ENCODE results near the gene TAGLN3.

TAGLN3 gene

DNA sequence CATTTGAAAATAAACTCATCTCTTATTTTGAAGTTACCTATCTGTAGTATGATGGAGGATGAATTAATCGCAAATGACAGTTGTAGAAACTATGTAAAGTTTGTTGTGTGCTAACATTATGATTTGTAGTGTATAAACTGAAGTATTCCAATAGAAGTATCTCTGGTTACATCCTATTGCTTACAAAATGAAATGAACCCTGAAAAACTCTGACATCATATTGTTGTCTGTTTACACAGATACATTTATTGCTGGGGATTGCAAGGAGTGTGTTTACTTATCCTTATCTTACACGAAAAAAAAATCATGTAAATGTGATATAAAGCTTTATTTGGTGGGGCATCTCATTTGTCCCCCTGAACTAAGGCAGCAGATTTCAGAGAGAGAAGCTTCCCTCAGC lies 22.5 kb upstream of the TAGLN3 start:
- H3K36me3 ChIP-seq (ENCODE audit: control insufficient read depth in 2 of 2, insufficient read depth in 1 of 2, low read length in 2 of 2), result no peaks in the 10 kb centered on the region
- CTCF ChIA-PET, result interaction anchor here (0.8 kb wide), 1 partner anchor 67 kb away, joined by 6 read pairs; no protein-coding TSS in a partner anchor
- H3K27ac ChIP-seq (ENCODE audit: extremely low read depth, low read depth, low read length), result no peak overlapping the region
- H3K9me3 ChIP-seq (ENCODE audit: control insufficient read depth, insufficient read depth, low read depth, low read length), result no peaks in the 10 kb centered on the region
- no peaks in the 10 kb centered on the region for H3K4me1 ChIP-seq (ENCODE audit: control insufficient read depth, insufficient read depth, low read length)
- POLR2A ChIA-PET, result no interaction called here
- H3K4me3 ChIP-seq (ENCODE audit: low read depth, low read length), result no peak overlapping the region
- TF ChIP-seq ZBTB17 (tag by site-specific recombination; IDR thresholded peaks at IDR 0.05) (peak; percentile 25; the same call in 1 of the 2 replicates), ZNF112 (tag by site-specific recombination; IDR thresholded peaks at IDR 0.05) (no peak), ZNF660 (tag by site-specific recombination; IDR thresholded peaks at IDR 0.05) (no peak), ZNF791 (tag by site-specific recombination; IDR thresholded peaks at IDR 0.05) (no peak), ZNF19 (tag by site-specific recombination; IDR thresholded peaks at IDR 0.05; ENCODE audit: low read depth) (no peak), HOXC10 (CRISPR knock-in tag; IDR thresholded peaks at IDR 0.05) (no peak), ZNF324 (tag by site-specific recombination; IDR thresholded peaks at IDR 0.05) (no peak), KLF8 (tag by site-specific recombination; IDR thresholded peaks at IDR 0.05) (no peak), ZEB2 (tag by site-specific recombination; IDR thresholded peaks at IDR 0.05) (peak; percentile 55), ZNF350 (tag by site-specific recombination; IDR thresholded peaks at IDR 0.05) (no peak), ZNF202 (tag by site-specific recombination; IDR thresholded peaks at IDR 0.05; ENCODE audit: borderline replicate concordance) (no peak), ZNF544 (tag by site-specific recombination; IDR thresholded peaks at IDR 0.05) (no peak), ZNF211 (tag by site-specific recombination; IDR thresholded peaks at IDR 0.05; ENCODE audit: low read depth) (no peak), ZNF629 (tag by site-specific recombination; IDR thresholded peaks at IDR 0.05) (peak; percentile 48; the same call in 1 of the 2 replicates), IKZF3 (tag by site-specific recombination; IDR thresholded peaks at IDR 0.05) (0 out of 2 replicates have a peak, but pooled peaks have one; percentile 34), ZNF521 (tag by site-specific recombination; IDR thresholded peaks at IDR 0.05) (no peak), ZNF266 (tag by site-specific recombination; IDR thresholded peaks at IDR 0.05; ENCODE audit: low read depth) (no peak), KLF7 (tag by site-specific recombination; IDR thresholded peaks at IDR 0.05; ENCODE audit: borderline replicate concordance) (no peak), ZBTB20 (tag by site-specific recombination; IDR thresholded peaks at IDR 0.05) (no peak), ZNF624 (tag by site-specific recombination; IDR thresholded peaks at IDR 0.05) (no peak), OVOL3 (tag by site-specific recombination; IDR thresholded peaks at IDR 0.05) (no peak), ZNF311 (tag by site-specific recombination; IDR thresholded peaks at IDR 0.05; ENCODE audit: borderline replicate concordance) (no peak), ZNF747 (tag by site-specific recombination; IDR thresholded peaks at IDR 0.05) (no peak), ZNF174 (tag by site-specific recombination; IDR thresholded peaks at IDR 0.05) (no peak), EGR2 (tag by site-specific recombination; IDR thresholded peaks at IDR 0.05; ENCODE audit: low read depth) (no peak)
- TF ChIP-seq, protein P1, sequence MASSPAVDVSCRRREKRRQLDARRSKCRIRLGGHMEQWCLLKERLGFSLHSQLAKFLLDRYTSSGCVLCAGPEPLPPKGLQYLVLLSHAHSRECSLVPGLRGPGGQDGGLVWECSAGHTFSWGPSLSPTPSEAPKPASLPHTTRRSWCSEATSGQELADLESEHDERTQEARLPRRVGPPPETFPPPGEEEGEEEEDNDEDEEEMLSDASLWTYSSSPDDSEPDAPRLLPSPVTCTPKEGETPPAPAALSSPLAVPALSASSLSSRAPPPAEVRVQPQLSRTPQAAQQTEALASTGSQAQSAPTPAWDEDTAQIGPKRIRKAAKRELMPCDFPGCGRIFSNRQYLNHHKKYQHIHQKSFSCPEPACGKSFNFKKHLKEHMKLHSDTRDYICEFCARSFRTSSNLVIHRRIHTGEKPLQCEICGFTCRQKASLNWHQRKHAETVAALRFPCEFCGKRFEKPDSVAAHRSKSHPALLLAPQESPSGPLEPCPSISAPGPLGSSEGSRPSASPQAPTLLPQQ (tag by site-specific recombination; IDR thresholded peaks at IDR 0.05), result peak; percentile 38; the same call in 1 of the 2 replicates
- TF ChIP-seq, protein P2, sequence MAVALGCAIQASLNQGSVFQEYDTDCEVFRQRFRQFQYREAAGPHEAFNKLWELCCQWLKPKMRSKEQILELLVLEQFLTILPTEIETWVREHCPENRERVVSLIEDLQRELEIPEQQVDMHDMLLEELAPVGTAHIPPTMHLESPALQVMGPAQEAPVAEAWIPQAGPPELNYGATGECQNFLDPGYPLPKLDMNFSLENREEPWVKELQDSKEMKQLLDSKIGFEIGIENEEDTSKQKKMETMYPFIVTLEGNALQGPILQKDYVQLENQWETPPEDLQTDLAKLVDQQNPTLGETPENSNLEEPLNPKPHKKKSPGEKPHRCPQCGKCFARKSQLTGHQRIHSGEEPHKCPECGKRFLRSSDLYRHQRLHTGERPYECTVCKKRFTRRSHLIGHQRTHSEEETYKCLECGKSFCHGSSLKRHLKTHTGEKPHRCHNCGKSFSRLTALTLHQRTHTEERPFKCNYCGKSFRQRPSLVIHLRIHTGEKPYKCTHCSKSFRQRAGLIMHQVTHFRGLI (tag by site-specific recombination; IDR thresholded peaks at IDR 0.05), result no peak
- TF ChIP-seq, protein P3, sequence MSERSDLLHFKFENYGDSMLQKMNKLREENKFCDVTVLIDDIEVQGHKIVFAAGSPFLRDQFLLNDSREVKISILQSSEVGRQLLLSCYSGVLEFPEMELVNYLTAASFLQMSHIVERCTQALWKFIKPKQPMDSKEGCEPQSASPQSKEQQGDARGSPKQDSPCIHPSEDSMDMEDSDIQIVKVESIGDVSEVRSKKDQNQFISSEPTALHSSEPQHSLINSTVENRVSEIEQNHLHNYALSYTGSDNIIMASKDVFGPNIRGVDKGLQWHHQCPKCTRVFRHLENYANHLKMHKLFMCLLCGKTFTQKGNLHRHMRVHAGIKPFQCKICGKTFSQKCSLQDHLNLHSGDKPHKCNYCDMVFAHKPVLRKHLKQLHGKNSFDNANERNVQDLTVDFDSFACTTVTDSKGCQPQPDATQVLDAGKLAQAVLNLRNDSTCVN (tag by site-specific recombination; optimal IDR thresholded peaks at IDR 0.05), result no peak
- TF ChIP-seq, protein P4, sequence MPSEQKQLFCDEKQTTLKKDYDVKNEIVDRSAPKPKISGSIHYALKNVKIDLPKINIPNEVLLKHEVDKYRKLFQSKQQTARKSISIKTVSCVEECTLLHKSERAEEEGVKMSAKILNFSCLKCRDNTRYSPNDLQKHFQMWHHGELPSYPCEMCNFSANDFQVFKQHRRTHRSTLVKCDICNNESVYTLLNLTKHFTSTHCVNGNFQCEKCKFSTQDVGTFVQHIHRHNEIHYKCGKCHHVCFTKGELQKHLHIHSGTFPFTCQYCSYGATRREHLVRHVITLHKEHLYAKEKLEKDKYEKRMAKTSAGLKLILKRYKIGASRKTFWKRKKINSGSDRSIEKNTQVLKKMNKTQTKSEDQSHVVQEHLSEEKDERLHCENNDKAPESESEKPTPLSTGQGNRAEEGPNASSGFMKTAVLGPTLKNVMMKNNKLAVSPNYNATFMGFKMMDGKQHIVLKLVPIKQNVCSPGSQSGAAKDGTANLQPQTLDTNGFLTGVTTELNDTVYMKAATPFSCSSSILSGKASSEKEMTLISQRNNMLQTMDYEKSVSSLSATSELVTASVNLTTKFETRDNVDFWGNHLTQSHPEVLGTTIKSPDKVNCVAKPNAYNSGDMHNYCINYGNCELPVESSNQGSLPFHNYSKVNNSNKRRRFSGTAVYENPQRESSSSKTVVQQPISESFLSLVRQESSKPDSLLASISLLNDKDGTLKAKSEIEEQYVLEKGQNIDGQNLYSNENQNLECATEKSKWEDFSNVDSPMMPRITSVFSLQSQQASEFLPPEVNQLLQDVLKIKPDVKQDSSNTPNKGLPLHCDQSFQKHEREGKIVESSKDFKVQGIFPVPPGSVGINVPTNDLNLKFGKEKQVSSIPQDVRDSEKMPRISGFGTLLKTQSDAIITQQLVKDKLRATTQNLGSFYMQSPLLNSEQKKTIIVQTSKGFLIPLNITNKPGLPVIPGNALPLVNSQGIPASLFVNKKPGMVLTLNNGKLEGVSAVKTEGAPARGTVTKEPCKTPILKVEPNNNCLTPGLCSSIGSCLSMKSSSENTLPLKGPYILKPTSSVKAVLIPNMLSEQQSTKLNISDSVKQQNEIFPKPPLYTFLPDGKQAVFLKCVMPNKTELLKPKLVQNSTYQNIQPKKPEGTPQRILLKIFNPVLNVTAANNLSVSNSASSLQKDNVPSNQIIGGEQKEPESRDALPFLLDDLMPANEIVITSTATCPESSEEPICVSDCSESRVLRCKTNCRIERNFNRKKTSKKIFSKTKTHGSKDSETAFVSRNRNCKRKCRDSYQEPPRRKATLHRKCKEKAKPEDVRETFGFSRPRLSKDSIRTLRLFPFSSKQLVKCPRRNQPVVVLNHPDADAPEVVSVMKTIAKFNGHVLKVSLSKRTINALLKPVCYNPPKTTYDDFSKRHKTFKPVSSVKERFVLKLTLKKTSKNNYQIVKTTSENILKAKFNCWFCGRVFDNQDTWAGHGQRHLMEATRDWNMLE (tag by site-specific recombination; conservative IDR thresholded peaks at IDR 0.05; ENCODE audit: low read depth), result no peak
- TF ChIP-seq, protein P5, sequence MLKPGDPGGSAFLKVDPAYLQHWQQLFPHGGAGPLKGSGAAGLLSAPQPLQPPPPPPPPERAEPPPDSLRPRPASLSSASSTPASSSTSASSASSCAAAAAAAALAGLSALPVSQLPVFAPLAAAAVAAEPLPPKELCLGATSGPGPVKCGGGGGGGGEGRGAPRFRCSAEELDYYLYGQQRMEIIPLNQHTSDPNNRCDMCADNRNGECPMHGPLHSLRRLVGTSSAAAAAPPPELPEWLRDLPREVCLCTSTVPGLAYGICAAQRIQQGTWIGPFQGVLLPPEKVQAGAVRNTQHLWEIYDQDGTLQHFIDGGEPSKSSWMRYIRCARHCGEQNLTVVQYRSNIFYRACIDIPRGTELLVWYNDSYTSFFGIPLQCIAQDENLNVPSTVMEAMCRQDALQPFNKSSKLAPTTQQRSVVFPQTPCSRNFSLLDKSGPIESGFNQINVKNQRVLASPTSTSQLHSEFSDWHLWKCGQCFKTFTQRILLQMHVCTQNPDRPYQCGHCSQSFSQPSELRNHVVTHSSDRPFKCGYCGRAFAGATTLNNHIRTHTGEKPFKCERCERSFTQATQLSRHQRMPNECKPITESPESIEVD (tag by site-specific recombination; IDR thresholded peaks at IDR 0.05), result peak; percentile 47; the same call in 1 of the 2 replicates
